ENCODE measurements around the gene PPP1R13B.

The PPP1R13B gene

GRCh38 chr14:103737432-103738045 lies 109.8 kb downstream of the PPP1R13B start:
- Histone ChIP-seq H3K4me3 (no peak overlapping the region), H3K27ac (peak overlapping the region in 1 of 2 donors; percentile 67)
- TF ChIP-seq CTCF (IDR thresholded peaks at IDR 0.05): no peak
- no peak for DNase-seq (ENCODE audit: low spot score)

GRCh38 chr14:103736546-103737431 lies 110.6 kb downstream of the PPP1R13B start:
- H3K4me3 ChIP-seq: no peak overlapping the region
- H3K27ac ChIP-seq: peak overlapping the region; percentile 67 to 85
- no peak for DNase-seq (ENCODE audit: low spot score)
- TF ChIP-seq CTCF (IDR thresholded peaks at IDR 0.05): no peak

- H3K4me3 ChIP-seq: no peak overlapping the region
- no peak for TF ChIP-seq CTCF (IDR thresholded peaks at IDR 0.05)
- H3K27ac ChIP-seq: peak overlapping the region; percentile 67 to 85
- DNase-seq (ENCODE audit: low spot score): no peak
Observed at GRCh38 chr14:103735815-103736545, 111.4 kb downstream of the PPP1R13B start.

- no peak for TF ChIP-seq CTCF (IDR thresholded peaks at IDR 0.05)
- peak overlapping the region; percentile 67 to 85 for H3K27ac ChIP-seq
- H3K4me3 ChIP-seq: no peak overlapping the region
- DNase-seq (ENCODE audit: low spot score): peak; percentile 75
Observed at GRCh38 chr14:103735439-103735814, 111.9 kb downstream of the PPP1R13B start.

GRCh38 chr14:103735022-103735421 lies 112.4 kb downstream of the PPP1R13B start:
- no peak overlapping the region for H3K4me3 ChIP-seq
- no peak for DNase-seq (ENCODE audit: low spot score)
- TF ChIP-seq CTCF (IDR thresholded peaks at IDR 0.05): no peak
- peak overlapping the region; percentile 67 to 85 for H3K27ac ChIP-seq

GRCh38 chr14:103734081-103734888 lies 113.1 kb downstream of the PPP1R13B start:
- Histone ChIP-seq H3K27ac (no peak overlapping the region), H3K4me3 (no peak overlapping the region)
- no peak for TF ChIP-seq CTCF (IDR thresholded peaks at IDR 0.05)
- DNase-seq (ENCODE audit: low spot score): no peak

Data from coronary artery (tissue), 2 donors.